Spleen (tissue), 7 donors: ENCODE data around the gene ARHGEF7.

ENCODE experiments used
- CTCF ChIP-seq, 11 experiments: fragments of 200-600 bp in 7 of 11; fragments of 450-650 bp in 4 of 11; sonication (generic) in 4 of 11; IDR thresholded peaks in 8 of 11; conservative IDR thresholded peaks in 3 of 11; 1 replicate in 7 of 11; 2 replicates in 4 of 11; pipeline versions ENCODE4 v1.4.0 to v1.8.0; 2016 to 2021; ENCODE audit warnings: antibody characterized with exemption in 11 of 11, inconsistent platforms in 4 of 11, mild to moderate bottlenecking in 1 of 11
- POLR2A ChIP-seq, 3 donors: fragments of 450-650 bp; IDR thresholded peaks; one replicate each; pipeline ENCODE4 v1.5.1; 2017; ENCODE audit warnings: antibody characterized with exemption in 3 of 3, mild to moderate bottlenecking in 1 of 3
- POLR2AphosphoS5 ChIP-seq, 3 donors: sonication (generic); formaldehyde crosslinking; IDR thresholded peaks; one replicate each; pipeline ENCODE4 v1.5.1; 2017; ENCODE audit warnings: antibody characterized with exemption in 3 of 3
- donor health status: DM: no; HTN: no; CAD: no; lungs with moderate emphysema.
- donor health status: DM: no; HTN: no; CAD: no.
- donor health status: DM: no; HTN: no; CAD: no.

GRCh38 chr13:111354789-111355188 lies 239.7 kb downstream of the ARHGEF7 start:
- TF ChIP-seq CTCF (IDR thresholded peaks at IDR 0.05 in 8 of 11, conservative IDR thresholded peaks at IDR 0.05 in 3 of 11) (no peak), POLR2A (IDR thresholded peaks at IDR 0.05) (no peak), POLR2AphosphoS5 (IDR thresholded peaks at IDR 0.05) (no peak)
